Activated CD4-positive, alpha-beta T cell treated with anti-CD3 and anti-CD28 coated beads for 4 hours (primary cell): ENCODE data around the gene RGP1.
A peak's percentile ranks its signal among the peaks of the same experiment; 100 is the strongest.

Experiments
- DNase-seq, 2 donors: peaks; one replicate each; pipeline ENCODE4 v3.0.0-alpha.2; 2020

RGP1 gene, protein sequence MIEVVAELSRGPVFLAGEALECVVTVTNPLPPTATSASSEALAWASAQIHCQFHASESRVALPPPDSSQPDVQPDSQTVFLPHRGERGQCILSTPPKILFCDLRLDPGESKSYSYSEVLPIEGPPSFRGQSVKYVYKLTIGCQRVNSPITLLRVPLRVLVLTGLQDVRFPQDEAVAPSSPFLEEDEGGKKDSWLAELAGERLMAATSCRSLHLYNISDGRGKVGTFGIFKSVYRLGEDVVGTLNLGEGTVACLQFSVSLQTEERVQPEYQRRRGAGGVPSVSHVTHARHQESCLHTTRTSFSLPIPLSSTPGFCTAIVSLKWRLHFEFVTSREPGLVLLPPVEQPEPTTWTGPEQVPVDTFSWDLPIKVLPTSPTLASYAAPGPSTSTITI

DNA sequence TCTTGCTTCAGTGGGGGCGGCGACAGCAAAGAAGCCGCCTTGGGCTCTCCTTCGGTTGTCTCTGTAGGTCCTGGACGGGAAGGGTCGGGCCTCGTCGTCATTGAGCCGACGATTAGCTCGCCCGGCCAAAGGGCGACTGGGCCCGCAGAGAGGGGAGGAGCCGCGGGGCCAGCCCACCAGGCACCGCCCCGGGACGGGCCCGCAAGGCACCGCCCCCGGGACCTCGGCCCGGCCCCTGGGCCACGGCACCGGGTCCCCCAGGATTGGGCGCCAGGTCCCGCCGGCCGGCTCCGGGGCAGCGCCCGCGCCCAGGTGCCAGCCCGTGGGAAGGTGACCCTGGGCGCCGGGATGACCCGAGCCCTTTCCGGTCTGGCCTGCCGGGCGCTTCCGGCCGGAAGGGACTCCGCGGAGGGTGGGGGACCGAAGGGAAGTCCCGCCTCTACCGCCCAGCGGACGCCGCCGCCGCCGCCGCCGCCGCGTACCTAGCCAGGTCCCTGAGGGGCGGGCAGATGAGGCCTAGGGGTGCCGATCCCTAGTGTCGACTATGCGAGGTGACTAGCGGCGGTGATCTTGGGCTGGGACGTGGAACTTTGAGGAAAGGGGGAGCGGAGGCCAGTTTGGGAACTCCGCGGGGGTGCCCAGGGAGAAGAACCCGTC, at the start of gene RGP1, which contains the start of gene GBA2:
TSS of gene RGP1 (plus strand) at position 430 of the 657 bp plus-strand sequence. CDS start 469 bp downstream, outside the sequence.
TSS of gene GBA2 (minus strand) at position 371 of the 657 bp plus-strand sequence. CDS start 524 bp downstream, outside the sequence.
- DNase-seq, result peak; percentile 52 to 66

DNA sequence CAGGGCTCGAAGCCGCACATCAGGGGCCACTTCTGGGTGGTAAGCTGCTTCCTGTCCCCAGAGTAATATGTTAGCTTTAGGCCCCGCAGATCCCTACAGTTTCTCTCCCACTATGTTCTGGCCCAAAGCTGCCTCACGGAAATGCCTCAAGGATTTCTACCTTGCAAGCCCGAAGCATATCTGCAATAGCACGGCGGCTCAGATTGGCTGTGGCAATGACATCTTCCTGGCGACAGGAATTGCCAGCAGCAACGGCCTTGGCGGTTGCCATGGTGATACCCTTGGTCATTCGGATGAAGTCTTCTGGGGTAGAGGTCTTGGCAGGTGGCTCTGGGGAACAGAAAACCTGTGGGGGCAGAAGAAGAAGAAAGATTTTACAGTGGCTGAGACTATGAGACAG, 49.1 kb upstream of the RGP1 start:
- DNase-seq, result no peak

DNA sequence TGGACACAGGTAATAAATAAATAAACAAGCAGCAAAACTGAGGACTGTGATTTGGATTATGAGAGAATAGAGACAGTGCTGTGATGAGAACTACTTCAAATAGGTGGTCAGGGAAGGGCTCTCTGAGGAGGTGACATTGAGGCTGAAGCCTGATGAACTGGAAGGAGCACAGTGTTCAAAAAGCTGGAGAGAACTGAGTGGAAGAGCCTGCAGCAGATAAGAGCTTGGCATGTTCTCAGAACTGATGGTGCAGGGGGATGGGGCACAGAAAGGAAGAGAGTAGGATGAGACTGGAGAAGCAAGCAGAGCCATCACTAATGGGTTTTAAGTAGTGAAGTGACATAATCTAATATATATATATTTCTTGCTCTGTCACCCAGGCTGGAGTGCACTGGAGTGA, 48.1 kb upstream of the RGP1 start:
- DNase-seq, result no peak

DNA sequence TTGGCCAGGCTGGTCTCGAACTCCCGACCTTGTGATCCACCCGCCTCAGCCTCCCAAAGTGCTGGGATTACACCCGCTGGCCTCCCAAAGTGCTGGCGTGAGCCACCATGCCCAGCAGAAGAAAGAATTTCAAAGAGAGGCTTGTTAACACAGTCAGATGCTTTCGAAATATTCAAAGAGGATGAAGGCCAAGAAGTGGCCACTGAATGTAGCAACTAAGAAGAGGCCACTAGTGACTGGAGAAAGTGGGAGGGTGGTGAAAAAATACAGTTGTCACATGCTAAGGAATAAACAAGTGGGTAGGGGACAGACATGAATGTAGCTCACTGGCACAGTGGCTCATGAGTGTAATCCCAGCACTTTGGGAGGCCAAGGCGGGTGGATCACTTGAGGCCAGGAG, 46.4 kb upstream of the RGP1 start:
- no peak for DNase-seq

DNA sequence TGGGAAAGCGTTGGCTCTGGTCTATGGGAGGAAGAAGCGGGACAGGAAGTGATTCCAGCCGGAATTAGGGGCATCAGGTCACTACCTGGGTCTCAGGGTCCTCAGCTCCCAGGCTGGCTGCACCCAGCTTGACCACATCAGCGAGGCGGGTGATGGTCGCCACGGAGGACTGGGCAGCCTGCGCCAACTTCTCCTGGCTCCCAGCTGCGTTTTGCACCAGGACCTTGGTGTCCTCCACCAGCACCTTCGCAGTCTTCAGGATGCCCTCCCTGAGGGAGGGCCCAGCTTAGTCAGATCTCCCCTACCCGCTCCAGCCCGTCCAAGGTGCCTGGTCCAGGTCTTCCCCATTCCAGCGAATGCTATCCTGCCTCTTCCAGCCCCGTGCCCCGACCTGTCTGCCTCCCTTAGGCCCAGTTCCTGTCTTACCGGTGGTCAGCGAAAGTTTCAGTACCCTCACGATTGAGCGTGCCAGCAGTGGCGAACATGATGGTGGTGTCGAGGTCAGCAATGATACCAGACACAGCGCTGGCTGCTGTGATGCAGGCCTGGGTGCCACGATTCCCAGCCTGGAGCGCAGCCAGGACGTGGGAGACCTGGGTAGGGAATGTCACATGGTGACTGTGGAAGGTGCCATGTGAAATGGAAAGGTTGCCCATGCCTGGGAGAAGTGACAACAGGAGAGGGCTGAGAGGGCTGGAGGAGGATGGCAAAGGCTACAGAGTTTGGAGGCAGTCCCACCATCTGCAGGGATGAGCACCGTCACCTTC, 45.0 kb upstream of the RGP1 start:
- no peak for DNase-seq

DNA sequence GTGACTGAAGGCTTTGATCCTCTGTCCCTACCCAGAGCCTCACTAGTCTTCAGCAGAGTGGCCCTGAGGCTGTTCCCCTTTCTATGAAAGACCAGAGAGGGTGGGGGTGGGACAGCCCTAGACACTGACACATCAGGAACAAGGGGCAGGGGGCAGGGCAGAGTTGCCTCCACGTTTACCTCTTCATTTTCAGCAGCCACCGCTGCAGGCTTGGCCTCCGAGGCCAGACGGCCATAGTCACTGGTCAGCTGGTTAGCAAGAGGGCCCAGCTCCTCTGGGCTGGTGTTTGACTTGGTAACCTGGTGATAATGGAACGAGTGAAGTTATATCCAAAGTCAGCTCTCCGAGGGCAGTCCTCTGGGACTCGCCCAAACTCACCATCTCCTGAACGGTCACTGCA, 43.7 kb upstream of the RGP1 start:
- no peak for DNase-seq

DNA sequence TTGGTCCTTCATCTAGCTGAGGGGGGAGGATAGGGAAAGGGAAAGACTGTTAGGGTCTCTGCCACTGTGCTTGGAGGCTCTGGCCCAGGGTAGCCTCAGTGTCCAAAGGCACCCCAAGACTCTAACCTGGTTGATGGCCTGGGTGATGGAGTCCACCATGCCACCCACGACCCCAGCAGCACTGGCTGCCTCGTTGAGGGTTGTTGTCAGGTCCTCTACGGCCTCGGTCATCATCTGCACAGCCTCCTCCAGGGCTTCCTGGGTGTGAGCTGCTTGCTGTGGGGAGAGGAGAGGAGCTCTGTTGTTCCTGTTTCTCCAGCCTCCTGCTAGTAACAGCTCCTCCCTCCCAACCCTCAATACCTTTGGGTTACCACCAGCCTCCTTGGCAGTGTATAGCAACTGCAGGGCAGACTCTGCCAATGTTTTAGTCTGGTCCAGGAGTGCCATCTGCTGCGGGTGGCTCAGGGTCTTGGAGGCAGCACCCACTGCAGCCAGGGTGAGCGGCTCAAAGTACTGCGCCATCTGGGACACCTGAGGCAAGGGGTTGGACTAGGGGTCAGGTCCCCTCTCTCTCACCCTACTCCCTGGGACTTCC, 43.2 kb upstream of the RGP1 start:
- DNase-seq, result no peak

DNA sequence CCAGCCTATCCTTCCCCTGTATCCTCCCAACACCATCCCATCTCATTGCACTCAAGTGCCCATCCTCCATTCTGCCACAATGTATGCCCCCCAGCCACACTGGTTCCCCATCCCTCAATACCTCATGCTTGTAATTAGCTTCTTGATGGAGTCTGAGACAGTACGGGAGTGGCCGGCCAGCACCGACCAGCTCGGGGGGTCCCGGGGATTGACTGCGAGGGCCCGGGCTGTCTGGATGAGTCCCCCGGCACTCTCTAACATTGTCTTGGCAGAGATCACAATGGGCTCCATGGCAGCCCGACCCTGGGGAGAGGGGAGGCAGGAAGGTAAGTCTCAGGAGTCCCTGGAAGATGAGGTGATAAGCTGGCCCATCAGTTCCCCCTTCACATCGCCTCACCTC, 42.1 kb upstream of the RGP1 start:
- no peak for DNase-seq

DNA sequence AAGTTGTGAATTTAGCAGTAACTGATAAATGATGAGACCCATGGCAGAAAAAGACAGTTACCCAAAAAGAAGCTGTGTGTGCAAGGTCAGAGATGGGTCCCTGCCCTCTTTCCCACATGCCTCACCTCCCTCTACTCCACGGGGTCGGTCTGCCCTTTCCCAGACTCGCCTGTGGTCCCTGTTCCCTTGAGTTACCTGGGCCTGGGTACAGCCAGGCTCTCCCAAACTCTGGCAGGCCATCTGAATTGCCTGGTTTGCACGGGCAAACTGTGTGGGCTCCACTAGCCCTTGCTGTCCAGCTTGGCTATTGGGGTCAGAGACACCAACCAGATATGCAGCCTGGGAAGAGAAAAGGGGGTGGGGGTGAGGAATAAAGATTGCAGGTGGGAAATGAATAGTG, 40.9 kb upstream of the RGP1 start:
- DNase-seq, result no peak

DNA sequence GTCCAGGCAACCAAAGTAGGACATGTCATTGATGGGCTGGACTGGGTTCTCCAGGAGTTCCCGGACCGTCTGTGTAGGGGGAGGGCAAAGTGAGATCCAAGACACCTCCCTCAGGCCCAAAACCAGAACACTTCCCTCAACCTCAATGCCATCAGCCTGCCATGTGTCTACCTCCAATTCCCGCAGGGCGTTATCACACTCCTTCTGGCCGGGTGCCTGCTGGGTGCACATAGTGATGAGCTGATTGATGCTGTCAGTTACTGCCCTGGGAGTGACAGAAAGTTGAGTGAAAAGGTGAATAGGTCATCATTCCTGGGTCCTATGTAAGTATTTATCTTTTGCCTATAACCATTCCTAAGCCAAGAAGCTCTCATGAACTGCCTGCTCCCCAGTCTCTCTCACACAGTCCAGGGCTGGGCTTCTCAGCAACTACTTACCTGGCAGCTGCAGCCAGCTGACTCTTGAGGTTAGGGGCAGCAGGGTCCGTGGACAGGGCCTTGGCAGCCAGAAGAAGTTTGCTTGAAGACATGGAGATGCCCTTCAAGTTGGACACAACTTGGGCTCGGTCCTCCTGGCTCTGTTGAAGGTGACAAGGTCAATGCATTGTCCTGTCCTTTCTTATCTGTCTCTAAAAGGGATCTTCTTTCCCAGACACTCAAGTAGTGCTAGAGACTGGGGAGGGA, 38.1 kb upstream of the RGP1 start:
- DNase-seq, result no peak

DNA sequence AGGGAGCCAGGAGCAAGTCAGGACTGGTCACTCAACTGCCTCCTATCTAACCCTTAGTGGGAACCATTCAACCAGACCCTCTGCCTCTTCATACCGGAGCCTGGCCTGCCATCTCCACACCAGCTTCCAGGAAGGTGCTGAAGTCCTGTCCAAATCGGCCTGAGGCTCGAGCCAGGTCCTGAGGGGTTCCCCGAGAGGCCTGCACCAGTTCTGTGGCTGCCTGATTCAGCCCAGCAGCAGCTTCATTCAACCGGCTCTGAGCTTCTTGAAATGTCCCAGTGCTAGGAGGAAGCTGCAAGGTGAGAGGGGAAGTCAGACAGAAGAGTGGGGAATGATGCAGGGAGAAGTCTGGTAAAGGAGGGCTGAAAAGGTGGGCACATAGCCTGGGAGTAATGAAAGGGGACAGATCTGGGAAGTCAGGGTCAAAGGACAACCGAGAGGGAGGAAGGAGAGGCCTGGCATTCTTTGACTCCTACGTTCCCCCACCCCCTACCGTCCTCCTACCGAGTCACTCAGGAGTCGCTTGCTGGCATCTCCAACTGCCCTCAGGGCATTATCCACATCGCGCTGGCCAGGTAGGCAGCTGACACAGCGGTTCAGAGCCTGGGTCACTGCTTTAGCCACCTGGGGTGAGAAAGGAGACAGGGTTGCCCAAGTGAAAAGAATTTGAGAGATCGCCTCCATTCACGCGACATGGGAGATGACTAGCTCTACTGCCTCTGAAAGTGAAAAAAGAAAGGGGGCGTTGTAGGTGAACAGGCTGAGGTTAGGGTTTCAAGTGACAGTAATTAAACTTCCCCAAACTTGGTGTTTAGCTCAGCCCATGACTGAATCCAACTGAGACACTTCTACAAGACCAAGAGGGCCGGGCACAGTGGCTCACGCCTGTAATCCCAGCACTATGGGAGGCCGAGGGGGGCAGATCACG, 37.3 kb upstream of the RGP1 start:
- no peak for DNase-seq

DNA sequence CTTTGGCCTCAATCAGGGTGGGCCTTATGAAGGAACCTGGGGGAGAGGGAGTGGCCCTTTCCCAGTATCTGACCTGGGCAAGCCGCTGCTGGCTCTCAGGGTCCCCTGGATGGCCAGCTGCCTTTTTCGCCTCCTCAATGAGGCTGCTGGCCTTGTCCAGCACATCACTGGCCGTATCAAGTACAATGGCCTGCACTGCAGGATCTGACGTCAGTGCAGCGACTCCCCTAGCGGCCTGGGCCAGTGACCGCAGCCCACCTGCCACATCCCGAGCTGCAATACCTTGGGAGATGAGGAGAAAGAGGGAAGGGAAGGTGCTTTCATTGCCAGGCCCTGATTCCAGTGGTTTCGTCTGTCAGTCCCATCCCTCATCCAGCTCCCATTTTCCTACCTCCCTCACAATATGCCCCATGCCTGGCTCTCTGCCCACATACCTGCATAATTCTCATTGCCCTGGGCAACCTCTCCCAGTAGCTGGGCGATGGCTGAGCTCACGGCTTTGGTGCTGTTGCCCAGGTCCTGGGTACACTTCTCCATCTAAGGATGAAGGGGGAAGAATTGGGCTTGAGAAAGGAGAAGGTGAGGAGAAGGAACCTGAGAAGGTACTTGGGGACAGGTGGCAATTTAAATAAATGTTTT, 36.2 kb upstream of the RGP1 start:
- no peak for DNase-seq

DNA sequence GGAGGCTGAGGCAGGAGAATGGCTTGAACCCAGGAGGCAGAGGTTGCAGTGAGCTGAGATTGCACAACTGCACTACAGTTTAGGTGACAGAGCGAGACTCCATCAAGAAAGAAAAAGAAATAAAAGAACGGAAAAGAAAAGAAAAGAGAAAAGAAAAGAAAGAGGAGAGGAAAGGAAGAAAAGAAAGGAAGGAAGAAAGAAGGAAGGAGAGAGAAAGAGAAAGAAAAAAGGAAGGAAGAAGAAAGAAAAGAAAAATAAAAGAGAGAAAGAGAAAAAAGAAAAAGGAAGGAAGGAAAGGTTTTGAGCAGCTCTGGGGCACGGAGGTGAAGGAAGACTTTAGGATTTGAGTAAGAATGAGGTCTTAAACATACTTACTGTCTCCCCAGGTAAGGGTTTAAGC, 35.5 kb upstream of the RGP1 start:
- DNase-seq, result no peak

DNA sequence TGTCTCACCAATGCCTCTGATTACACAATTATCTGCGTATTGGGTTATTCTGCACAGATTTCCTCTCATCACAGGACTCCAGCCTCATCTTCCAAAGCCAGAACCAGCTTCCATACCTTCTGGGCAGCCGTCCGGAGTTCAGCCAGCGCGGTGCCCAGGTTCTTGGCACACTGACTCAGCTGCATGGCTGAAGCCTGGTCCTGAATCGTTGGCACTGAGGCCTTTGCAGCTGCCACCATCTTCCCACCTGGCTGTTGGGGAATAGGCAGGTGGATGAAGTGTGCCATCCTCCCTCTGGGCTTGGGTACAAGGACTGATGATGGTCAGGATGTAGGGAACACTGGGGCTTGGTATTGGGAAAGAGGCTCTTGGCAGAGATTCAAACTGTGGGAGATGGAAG, 35.0 kb upstream of the RGP1 start:
- no peak for DNase-seq

DNA sequence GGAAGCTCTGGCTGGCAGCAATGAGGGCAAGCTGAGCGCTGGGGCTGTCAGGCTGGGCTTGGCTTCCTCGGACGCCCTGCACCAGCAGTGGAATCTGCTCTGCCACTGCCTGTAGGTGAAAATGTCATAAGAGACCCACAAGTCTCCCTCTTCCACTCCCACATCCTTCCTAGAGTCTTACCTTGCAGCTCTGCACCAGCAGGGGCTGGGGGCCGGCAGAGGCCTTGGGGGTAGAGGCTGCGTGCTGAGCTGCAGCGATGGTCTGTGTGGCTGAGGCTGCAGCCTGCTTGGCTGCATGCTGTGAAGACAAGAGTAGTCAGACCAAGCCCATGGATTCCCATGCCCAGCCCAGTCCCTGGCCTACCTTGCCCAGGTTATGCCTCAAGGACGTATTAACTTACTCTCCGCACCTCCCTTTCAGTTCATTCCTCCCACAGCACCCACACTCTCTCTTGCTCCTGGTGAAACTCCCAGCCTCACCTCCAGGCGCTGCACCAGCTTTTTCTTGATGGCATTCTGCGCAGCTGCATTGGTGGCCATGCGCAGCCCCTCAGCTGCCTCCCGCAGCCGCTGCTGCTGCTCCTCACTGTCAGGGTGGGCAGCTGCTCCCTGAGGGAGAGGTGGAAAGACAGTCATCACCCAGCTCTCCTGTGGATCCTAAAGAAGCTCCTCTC, 34.4 kb upstream of the RGP1 start:
- DNase-seq, result no peak

DNA sequence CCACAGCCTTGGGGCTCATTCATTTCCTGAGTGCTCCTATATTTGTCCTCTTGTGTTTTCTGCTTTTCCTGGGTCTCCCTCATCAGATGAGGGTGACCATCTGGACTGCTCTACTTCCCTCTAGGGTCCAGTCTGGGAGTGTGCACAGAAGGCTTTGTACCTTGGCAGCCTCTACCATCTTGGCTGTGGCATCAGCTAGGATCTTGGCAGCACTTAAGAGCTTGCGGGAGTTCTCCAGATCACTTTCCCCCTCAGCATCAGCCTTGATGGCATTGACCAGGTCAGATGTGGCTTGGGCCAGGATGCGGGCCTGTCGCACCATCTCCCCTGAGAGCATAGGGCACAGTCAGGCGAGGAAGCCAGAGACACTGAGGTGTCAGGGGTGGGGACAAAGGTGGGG, 32.9 kb upstream of the RGP1 start:
- DNase-seq, result no peak

DNA sequence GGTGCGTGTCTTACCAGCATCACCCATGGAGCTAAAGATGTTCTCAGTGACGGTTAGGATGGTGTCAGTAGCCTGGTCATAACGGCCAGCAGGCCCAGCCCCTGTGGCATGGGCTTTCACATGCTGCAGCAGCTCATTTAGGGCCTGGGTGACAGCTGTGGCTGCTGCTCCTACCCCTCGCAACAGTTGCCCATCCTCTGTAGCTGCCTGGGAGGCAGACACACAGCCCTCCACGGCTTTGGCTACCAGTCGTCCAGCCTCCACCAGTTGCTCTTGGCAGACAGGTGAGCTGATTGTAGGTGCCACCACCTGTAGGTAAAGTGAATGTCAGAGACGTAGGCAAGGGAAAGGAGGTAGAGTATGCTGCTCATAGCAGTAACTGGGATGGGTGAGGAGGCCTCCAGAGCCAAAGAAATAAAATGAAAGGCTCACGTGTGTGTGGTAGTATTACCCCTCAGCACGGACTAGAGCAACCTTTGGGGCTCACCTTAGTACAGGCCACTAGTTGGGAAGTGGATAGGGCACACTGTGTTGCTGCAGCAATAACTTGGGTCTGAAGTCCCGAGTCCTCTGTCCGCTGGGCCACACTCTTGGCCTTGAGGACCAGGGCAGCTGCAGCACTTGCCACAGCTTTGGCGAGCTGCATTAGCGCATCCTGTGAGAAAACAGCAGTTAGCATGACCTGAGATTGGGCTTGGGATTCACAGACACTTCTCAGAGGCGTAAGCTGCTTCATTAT, 31.8 kb upstream of the RGP1 start:
- DNase-seq, result no peak

DNA sequence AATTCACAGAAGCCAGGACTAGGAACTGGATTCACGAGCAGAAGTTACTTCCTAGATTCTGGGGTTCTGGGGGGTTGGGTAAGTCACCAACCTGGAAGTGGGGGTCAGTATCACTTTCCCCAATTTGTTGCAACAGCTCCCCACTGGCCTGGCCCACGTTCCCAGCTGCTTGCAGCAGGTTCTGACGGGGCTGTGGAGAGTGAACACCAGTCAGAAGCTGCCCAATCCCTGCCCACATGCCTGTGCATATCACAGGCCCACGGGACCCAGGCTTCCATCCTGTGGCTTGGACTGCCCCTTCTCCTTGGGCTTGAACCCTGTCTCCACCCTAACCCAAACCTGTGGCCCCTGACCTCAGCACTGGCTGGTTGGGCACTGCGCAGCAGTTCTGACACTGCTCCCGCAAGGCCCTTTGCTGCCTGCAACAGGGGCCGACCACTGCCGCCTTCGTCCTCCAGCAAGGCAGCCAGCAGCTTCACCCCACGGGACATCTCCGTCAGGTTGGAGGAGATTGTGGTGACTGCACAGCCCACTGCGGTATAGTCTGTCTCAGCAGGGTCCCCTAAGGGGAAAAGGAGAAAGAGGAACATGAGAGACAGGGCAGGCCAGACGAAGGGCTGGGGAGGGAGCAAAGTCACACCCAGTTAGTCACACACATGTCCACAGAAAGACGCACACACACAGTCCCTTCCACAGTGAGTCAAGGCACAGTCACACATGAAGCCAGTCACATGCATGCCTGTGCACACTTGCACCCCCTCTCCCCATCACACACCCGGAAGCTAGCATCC, 30.2 kb upstream of the RGP1 start:
- DNase-seq, result no peak

DNA sequence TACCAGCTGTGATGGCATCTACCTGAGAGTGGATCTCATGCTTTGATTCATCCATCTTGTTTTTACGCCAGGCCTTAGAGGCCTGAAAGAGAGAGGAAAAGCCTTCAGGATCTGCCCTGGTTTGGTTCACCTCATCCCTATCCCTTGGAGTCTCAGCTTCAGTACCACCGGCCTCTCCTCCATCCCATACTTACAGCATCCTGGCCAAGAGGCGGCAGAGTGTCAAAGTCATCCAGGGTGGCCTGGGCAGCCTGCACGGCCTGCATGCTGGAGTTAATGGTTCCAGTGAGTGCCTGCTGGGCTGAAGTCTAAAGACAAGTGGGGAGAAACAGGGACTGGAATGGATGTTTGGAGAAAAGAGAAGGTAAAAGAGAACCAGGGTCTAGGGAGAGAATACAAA, 29.5 kb upstream of the RGP1 start:
- no peak for DNase-seq
